Measurements from ENCODE around the gene ANGEL1.

ANGEL1 gene

GRCh38 chr14:76763096-76764041, 49.3 kb downstream of the ANGEL1 start:
- DNase-seq, result no peak

GRCh38 chr14:76762411-76763095, 50.1 kb downstream of the ANGEL1 start:
- no peak for DNase-seq

- no peak for DNase-seq
Observed at GRCh38 chr14:76761960-76762410, 50.7 kb downstream of the ANGEL1 start.

- peak; percentile 65 for DNase-seq
Observed at GRCh38 chr14:76761136-76761959, 51.3 kb downstream of the ANGEL1 start, which contains the start of gene VASH1. Gene VASH1, plus strand, starts transcription at chr14:76761468. Its CDS starts 1,354 bp downstream, at chr14:76762822.

- no peak for DNase-seq
Observed at GRCh38 chr14:76760331-76761135, 52.1 kb downstream of the ANGEL1 start.

GRCh38 chr14:76759589-76759988, 53.1 kb downstream of the ANGEL1 start:
- no peak for DNase-seq

- no peak for DNase-seq
Observed at GRCh38 chr14:76756371-76756750, 56.3 kb downstream of the ANGEL1 start.

- no peak for DNase-seq
Observed at GRCh38 chr14:76755610-76756370, 56.9 kb downstream of the ANGEL1 start.

- DNase-seq, result no peak
Observed at GRCh38 chr14:76754586-76754985, 58.1 kb downstream of the ANGEL1 start.

- no peak for DNase-seq
Observed at GRCh38 chr14:76753541-76754198, 59.0 kb downstream of the ANGEL1 start.

GRCh38 chr14:76752744-76753143, 59.9 kb downstream of the ANGEL1 start:
- no peak for DNase-seq

GRCh38 chr14:76742966-76743365, 69.7 kb downstream of the ANGEL1 start:
- peak; percentile 45 for DNase-seq

- no peak for DNase-seq
Observed at GRCh38 chr14:76742185-76742584, 70.5 kb downstream of the ANGEL1 start.

- DNase-seq, result no peak
Observed at GRCh38 chr14:76741074-76741473, 71.6 kb downstream of the ANGEL1 start.

Data from CD4-positive, alpha-beta T cell treated with Interleukin-15 for 1 hour (primary cell).